Loucy (cell line): Measurements from ENCODE around the gene DNAH7.

Experiments
- H2AFZ ChIP-seq: fragments of 200-600 bp; sonication (generic); 2 replicates; pipeline ENCODE4 v1.6.0; 2016; ENCODE audit warnings: antibody characterized with exemption, mild to moderate bottlenecking, low read length, moderate library complexity
- H3F3A ChIP-seq: fragments of 200-600 bp; 2 replicates; pipeline ENCODE4 v1.6.0; 2016; ENCODE audit warnings: antibody characterized with exemption, low read depth, mild to moderate bottlenecking
- H3K27me3 ChIP-seq: fragments of 200-600 bp; sonication (generic); 2 replicates; pipeline ENCODE4 v1.6.1; 2014; ENCODE audit warnings: low read length, mild to moderate bottlenecking; ENCODE audit not compliant: insufficient read depth, poor library complexity, severe bottlenecking
- H3K36me3 ChIP-seq: fragments of 200-600 bp; sonication (generic); 2 replicates; pipeline ENCODE4 v1.6.1; 2016; ENCODE audit warnings: low read length; ENCODE audit not compliant: insufficient read depth
- H3K4me1 ChIP-seq: fragments of 200-600 bp; sonication (generic); 2 replicates; pipeline ENCODE4 v1.5.1; 2014; ENCODE audit warnings: low read length, mild to moderate bottlenecking; ENCODE audit not compliant: insufficient read depth, poor library complexity, severe bottlenecking
- H3K4me2 ChIP-seq: fragments of 200-600 bp; sonication (generic); 2 replicates; pipeline ENCODE4 v1.6.0; 2014; ENCODE audit warnings: antibody characterized with exemption, low read length, low read depth, mild to moderate bottlenecking; ENCODE audit not compliant: poor library complexity, severe bottlenecking
- H3K4me3 ChIP-seq: fragments of 200-600 bp; sonication (generic); 2 replicates; pipeline ENCODE4 v1.5.1; 2014; ENCODE audit warnings: low read length, mild to moderate bottlenecking, mixed read lengths; ENCODE audit not compliant: poor library complexity, severe bottlenecking
- H3K79me2 ChIP-seq: fragments of 200-600 bp; sonication (generic); 2 replicates; pipeline ENCODE4 v1.6.1; 2014; ENCODE audit warnings: low read length; ENCODE audit not compliant: insufficient read depth
- H3K9ac ChIP-seq: fragments of 200-600 bp; sonication (generic); 2 replicates; pipeline ENCODE4 v1.6.0; 2014; ENCODE audit warnings: mild to moderate bottlenecking, low read depth, low read length, moderate library complexity; ENCODE audit not compliant: poor library complexity, severe bottlenecking
- H3K9me2 ChIP-seq: fragments of 200-600 bp; sonication (generic); replicated peaks from 2 replicates; pipeline ENCODE4 v1.6.1; 2016; ENCODE audit warnings: low read depth, low read length, mixed read lengths
- H3K9me3 ChIP-seq: fragments of 200-600 bp; sonication (generic); 2 replicates; pipeline ENCODE4 v1.6.1; 2014; ENCODE audit warnings: mild to moderate bottlenecking, antibody characterized with exemption, low read length, low read depth; ENCODE audit not compliant: insufficient read depth
- H4K20me1 ChIP-seq: fragments of 200-600 bp; sonication (generic); 2 replicates; pipeline ENCODE4 v1.6.0; 2014; ENCODE audit warnings: antibody characterized with exemption, low read length, mild to moderate bottlenecking; ENCODE audit not compliant: insufficient read depth, poor library complexity, severe bottlenecking
- EZH2phosphoT487 ChIP-seq: fragments of 200-600 bp; IDR thresholded peaks from 2 replicates; pipeline ENCODE4 v1.6.1; 2018; ENCODE audit warnings: antibody characterized with exemption, mild to moderate bottlenecking, moderate library complexity, borderline replicate concordance
- TF ChIP-seq, protein P1 (sequence below): fragments of 200-600 bp; sonication (generic); conservative IDR thresholded peaks from 2 replicates; pipeline ENCODE4 v1.5.1; 2014; ENCODE audit warnings: mild to moderate bottlenecking, antibody characterized with exemption, low read length

DNAH7 gene

DNA sequence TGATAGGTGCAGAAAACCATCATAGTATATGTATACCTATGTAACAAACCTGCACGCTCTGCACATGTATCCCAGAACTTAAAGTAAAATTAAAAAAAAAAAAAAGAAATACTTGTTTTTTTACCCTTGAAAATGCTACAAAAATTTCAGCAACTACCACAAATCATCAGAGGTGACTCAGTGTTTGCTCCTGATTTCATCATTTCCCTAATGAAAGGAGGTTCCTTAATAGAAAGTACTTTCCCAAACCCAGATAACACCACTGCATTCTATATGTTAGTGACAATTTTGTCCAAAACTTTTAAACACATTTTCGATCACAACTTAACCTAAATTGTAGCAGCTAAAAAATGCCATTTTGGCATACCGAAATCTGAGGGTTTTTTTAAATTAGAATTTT lies 248.3 kb downstream of the DNAH7 start:
- Histone ChIP-seq H3K4me2 (peak overlapping the region; percentile 42), H3K9ac (no peak overlapping the region), H3K4me3 (no peak overlapping the region), H3K9me2 (no peaks in the 10 kb centered on the region), H3K79me2 (no peaks in the 10 kb centered on the region), H3K9me3 (no peaks in the 10 kb centered on the region), H3K4me1 (peaks cover 29% of the 10 kb centered on the region), H3F3A (no peaks in the 10 kb centered on the region), H3K36me3 (no peaks in the 10 kb centered on the region), H3K27me3 (no peaks in the 10 kb centered on the region), H4K20me1 (no peaks in the 10 kb centered on the region), H2AFZ (peak overlapping the region; percentile 66; the same call in 1 of the 2 replicates)
- TF ChIP-seq EZH2phosphoT487: no peak
- TF ChIP-seq, protein P1, sequence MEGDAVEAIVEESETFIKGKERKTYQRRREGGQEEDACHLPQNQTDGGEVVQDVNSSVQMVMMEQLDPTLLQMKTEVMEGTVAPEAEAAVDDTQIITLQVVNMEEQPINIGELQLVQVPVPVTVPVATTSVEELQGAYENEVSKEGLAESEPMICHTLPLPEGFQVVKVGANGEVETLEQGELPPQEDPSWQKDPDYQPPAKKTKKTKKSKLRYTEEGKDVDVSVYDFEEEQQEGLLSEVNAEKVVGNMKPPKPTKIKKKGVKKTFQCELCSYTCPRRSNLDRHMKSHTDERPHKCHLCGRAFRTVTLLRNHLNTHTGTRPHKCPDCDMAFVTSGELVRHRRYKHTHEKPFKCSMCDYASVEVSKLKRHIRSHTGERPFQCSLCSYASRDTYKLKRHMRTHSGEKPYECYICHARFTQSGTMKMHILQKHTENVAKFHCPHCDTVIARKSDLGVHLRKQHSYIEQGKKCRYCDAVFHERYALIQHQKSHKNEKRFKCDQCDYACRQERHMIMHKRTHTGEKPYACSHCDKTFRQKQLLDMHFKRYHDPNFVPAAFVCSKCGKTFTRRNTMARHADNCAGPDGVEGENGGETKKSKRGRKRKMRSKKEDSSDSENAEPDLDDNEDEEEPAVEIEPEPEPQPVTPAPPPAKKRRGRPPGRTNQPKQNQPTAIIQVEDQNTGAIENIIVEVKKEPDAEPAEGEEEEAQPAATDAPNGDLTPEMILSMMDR: no peak

DNA sequence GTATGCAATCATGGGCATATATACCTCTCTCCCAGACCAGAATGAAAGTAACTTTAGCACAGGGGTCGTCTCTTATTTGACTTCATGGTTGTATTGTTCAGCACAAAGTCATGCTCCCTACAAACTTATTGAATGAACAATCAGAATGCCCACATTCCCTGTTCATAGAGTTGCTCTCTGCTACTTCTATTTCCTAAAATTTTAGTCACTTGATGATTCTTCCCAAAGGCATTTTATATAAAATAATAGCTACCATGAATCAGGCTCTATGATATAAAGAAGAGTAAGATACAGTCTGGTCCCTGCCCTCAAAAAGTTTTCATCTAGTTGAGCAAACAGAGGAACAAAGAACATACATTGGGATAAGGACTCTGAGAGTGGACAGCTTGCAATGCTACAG lies 249.4 kb downstream of the DNAH7 start:
- TF ChIP-seq, protein P1: no peak
- TF ChIP-seq EZH2phosphoT487: no peak
- Histone ChIP-seq H2AFZ (peak overlapping the region; percentile 38), H3F3A (no peaks in the 10 kb centered on the region), H3K36me3 (no peaks in the 10 kb centered on the region), H3K4me3 (no peak overlapping the region), H3K4me2 (peak overlapping the region; percentile 42), H3K27me3 (no peaks in the 10 kb centered on the region), H3K9me2 (no peaks in the 10 kb centered on the region), H3K4me1 (peaks cover 29% of the 10 kb centered on the region), H3K9ac (no peak overlapping the region), H3K9me3 (no peaks in the 10 kb centered on the region), H3K79me2 (no peaks in the 10 kb centered on the region), H4K20me1 (no peaks in the 10 kb centered on the region)

DNA sequence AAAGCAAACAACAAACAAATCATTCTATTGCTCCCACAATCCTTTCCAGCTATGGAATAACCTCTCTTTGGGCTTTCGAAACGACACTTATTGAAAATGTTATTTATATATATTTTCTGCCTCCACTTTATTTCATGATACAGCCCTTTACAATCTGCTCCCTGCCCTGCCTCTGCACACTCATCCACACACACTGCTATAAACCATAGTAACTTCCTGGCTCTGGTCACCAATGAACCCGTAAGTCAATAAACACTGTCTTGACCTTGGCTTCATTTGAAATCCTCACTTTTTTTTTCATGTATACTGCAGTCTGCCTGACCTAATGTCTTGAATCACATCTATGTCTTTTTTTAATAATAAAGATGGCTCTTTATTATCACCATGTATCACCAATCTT lies 250.1 kb downstream of the DNAH7 start:
- TF ChIP-seq, protein P1: no peak
- TF ChIP-seq EZH2phosphoT487: no peak
- H3K9ac ChIP-seq: peak overlapping the region; percentile 3
- peaks cover 29% of the 10 kb centered on the region for H3K4me1 ChIP-seq
- no peaks in the 10 kb centered on the region for H3K79me2 ChIP-seq
- H3K27me3 ChIP-seq: no peaks in the 10 kb centered on the region
- H3K4me2 ChIP-seq: peak overlapping the region; percentile 42
- no peak overlapping the region for H2AFZ ChIP-seq
- H3K36me3 ChIP-seq: no peaks in the 10 kb centered on the region
- no peaks in the 10 kb centered on the region for H3F3A ChIP-seq
- H3K9me3 ChIP-seq: no peaks in the 10 kb centered on the region
- H4K20me1 ChIP-seq: no peaks in the 10 kb centered on the region
- H3K9me2 ChIP-seq: no peaks in the 10 kb centered on the region
- H3K4me3 ChIP-seq: no peak overlapping the region
